ENCODE measurements around the gene MCHR2. TPM values are rescaled to one million over a fixed set of nuclear protein-coding genes. Genes with fewer than 3 reads are reported as not detected.

MCHR2 gene
- total and polyA plus RNA-seq, 5 donors: not detected

GRCh38 chr6:99980741-99981140 is 13.3 kb downstream of the MCHR2 start:
- Histone ChIP-seq H3K9me3 (ENCODE audit: control insufficient read depth, low read length) (no peaks in the 10 kb centered on the region), H3K4me3 (ENCODE audit: low read length) (no peak overlapping the region), H3K27me3 (ENCODE audit: control insufficient read depth, insufficient read depth) (no peaks in the 10 kb centered on the region), H3K4me1 (ENCODE audit: control insufficient read depth, insufficient read depth, low read length) (no peaks in the 10 kb centered on the region), H3K27ac (ENCODE audit: low read length) (no peak overlapping the region)
- no peak for ATAC-seq
- DNase-seq: no peak
- intact Hi-C loops (cut with DNase I): no loop called here

GRCh38 chr6:99979953-99980352 is 14.1 kb downstream of the MCHR2 start:
- no peak overlapping the region for H3K27ac ChIP-seq (ENCODE audit: low read length)
- no peaks in the 10 kb centered on the region for H3K4me1 ChIP-seq (ENCODE audit: control insufficient read depth, insufficient read depth, low read length)
- ATAC-seq (no peak), DNase-seq (no peak)
- intact Hi-C loops (cut with DNase I): no loop called here
- WGBS: 57% methylated on average over 1 of the region's 1 CpG
- H3K9me3 ChIP-seq (ENCODE audit: control insufficient read depth, low read length): no peaks in the 10 kb centered on the region
- no peak overlapping the region for H3K4me3 ChIP-seq (ENCODE audit: low read length)
- H3K27me3 ChIP-seq (ENCODE audit: control insufficient read depth, insufficient read depth): no peaks in the 10 kb centered on the region

- intact Hi-C loops (cut with DNase I): no loop called here
Measured at GRCh38 chr6:99967052-99967451, 27.0 kb downstream of the MCHR2 start.

GRCh38 chr6:99960027-99960426 is 34.0 kb downstream of the MCHR2 start:
- intact Hi-C loops (cut with DNase I): no loop called here
- ATAC-seq: no peak
- H3K27ac ChIP-seq (ENCODE audit: low read length): no peak overlapping the region
- H3K27me3 ChIP-seq (ENCODE audit: control insufficient read depth, insufficient read depth): no peaks in the 10 kb centered on the region
- no peaks in the 10 kb centered on the region for H3K4me1 ChIP-seq (ENCODE audit: control insufficient read depth, insufficient read depth, low read length)
- 78% methylated on average over 1 of the region's 1 CpG for WGBS
- no peaks in the 10 kb centered on the region for H3K9me3 ChIP-seq (ENCODE audit: control insufficient read depth, low read length)
- no peak for DNase-seq
- H3K4me3 ChIP-seq (ENCODE audit: low read length): no peak overlapping the region

More at GRCh38 chr6:99967052-99967451, 27.0 kb downstream of the MCHR2 start:
- DNase-seq (no peak), ATAC-seq (no peak)
- Histone ChIP-seq H3K27me3 (ENCODE audit: control insufficient read depth, insufficient read depth) (no peaks in the 10 kb centered on the region), H3K4me1 (ENCODE audit: control insufficient read depth, insufficient read depth, low read length) (no peaks in the 10 kb centered on the region), H3K9me3 (ENCODE audit: control insufficient read depth, low read length) (no peaks in the 10 kb centered on the region), H3K4me3 (ENCODE audit: low read length) (no peak overlapping the region), H3K27ac (ENCODE audit: low read length) (no peak overlapping the region)

GRCh38 chr6:99951016-99951805 is 42.8 kb downstream of the MCHR2 start:
- ATAC-seq (no peak), DNase-seq (no peak)
- intact Hi-C loops (cut with DNase I): no loop called here
- Histone ChIP-seq H3K9me3 (ENCODE audit: control insufficient read depth, low read length) (no peaks in the 10 kb centered on the region), H3K4me1 (ENCODE audit: control insufficient read depth, insufficient read depth, low read length) (no peaks in the 10 kb centered on the region), H3K4me3 (ENCODE audit: low read length) (no peak overlapping the region), H3K27ac (ENCODE audit: low read length) (no peak overlapping the region), H3K27me3 (ENCODE audit: control insufficient read depth, insufficient read depth) (no peaks in the 10 kb centered on the region)
- 71% methylated on average over 5 of the region's 5 CpGs for WGBS

GRCh38 chr6:99946005-99946404 is 48.0 kb downstream of the MCHR2 start:
- intact Hi-C loops (cut with DNase I): no loop called here
- ATAC-seq (no peak), DNase-seq (no peak)
- no peaks in the 10 kb centered on the region for H3K27me3 ChIP-seq (ENCODE audit: control insufficient read depth, insufficient read depth)
- H3K4me1 ChIP-seq (ENCODE audit: control insufficient read depth, insufficient read depth, low read length): no peaks in the 10 kb centered on the region
- no peak overlapping the region for H3K27ac ChIP-seq (ENCODE audit: low read length)
- H3K4me3 ChIP-seq (ENCODE audit: low read length): no peak overlapping the region
- 66% methylated on average over 2 of the region's 2 CpGs for WGBS
- H3K9me3 ChIP-seq (ENCODE audit: control insufficient read depth, low read length): no peaks in the 10 kb centered on the region

- Histone ChIP-seq H3K4me3 (ENCODE audit: low read length) (no peak overlapping the region), H3K27ac (ENCODE audit: low read length) (no peak overlapping the region), H3K4me1 (ENCODE audit: control insufficient read depth, insufficient read depth, low read length) (no peaks in the 10 kb centered on the region), H3K27me3 (ENCODE audit: control insufficient read depth, insufficient read depth) (no peaks in the 10 kb centered on the region), H3K9me3 (ENCODE audit: control insufficient read depth, low read length) (no peaks in the 10 kb centered on the region)
- intact Hi-C loops (cut with DNase I): no loop called here
- ATAC-seq: no peak
- no peak for DNase-seq
Measured at GRCh38 chr6:99943846-99944245, 50.2 kb downstream of the MCHR2 start.

- ATAC-seq (no peak), DNase-seq (no peak)
Measured at GRCh38 chr6:99940582-99940981, 53.4 kb downstream of the MCHR2 start.

GRCh38 chr6:99933129-99933528 is 60.9 kb downstream of the MCHR2 start:
- intact Hi-C loops (cut with DNase I): no loop called here
- DNase-seq (no peak), ATAC-seq (no peak)
- no peaks in the 10 kb centered on the region for H3K27me3 ChIP-seq (ENCODE audit: control insufficient read depth, insufficient read depth)
- H3K9me3 ChIP-seq (ENCODE audit: control insufficient read depth, low read length): no peaks in the 10 kb centered on the region
- H3K4me3 ChIP-seq (ENCODE audit: low read length): no peak overlapping the region
- no peak overlapping the region for H3K27ac ChIP-seq (ENCODE audit: low read length)
- no peaks in the 10 kb centered on the region for H3K4me1 ChIP-seq (ENCODE audit: control insufficient read depth, insufficient read depth, low read length)

More at GRCh38 chr6:99940582-99940981, 53.4 kb downstream of the MCHR2 start:
- no peak overlapping the region for H3K27ac ChIP-seq (ENCODE audit: low read length)
- 65% methylated on average over 2 of the region's 2 CpGs for WGBS
- no peaks in the 10 kb centered on the region for H3K4me1 ChIP-seq (ENCODE audit: control insufficient read depth, insufficient read depth, low read length)
- no peak overlapping the region for H3K4me3 ChIP-seq (ENCODE audit: low read length)
- intact Hi-C loops (cut with DNase I): no loop called here
- H3K9me3 ChIP-seq (ENCODE audit: control insufficient read depth, low read length): no peaks in the 10 kb centered on the region
- H3K27me3 ChIP-seq (ENCODE audit: control insufficient read depth, insufficient read depth): no peaks in the 10 kb centered on the region

- WGBS: 49% methylated on average over 4 of the region's 4 CpGs
- Histone ChIP-seq H3K27me3 (ENCODE audit: control insufficient read depth, insufficient read depth) (no peaks in the 10 kb centered on the region), H3K4me1 (ENCODE audit: control insufficient read depth, insufficient read depth, low read length) (no peaks in the 10 kb centered on the region), H3K9me3 (ENCODE audit: control insufficient read depth, low read length) (no peaks in the 10 kb centered on the region), H3K27ac (ENCODE audit: low read length) (no peak overlapping the region), H3K4me3 (ENCODE audit: low read length) (no peak overlapping the region)
- ATAC-seq: no peak
- no peak for DNase-seq
- intact Hi-C loops (cut with DNase I): no loop called here
Measured at GRCh38 chr6:99912657-99913056, 81.4 kb downstream of the MCHR2 start.

- intact Hi-C loops (cut with DNase I): no loop called here
- Histone ChIP-seq H3K9me3 (ENCODE audit: control insufficient read depth, low read length) (no peaks in the 10 kb centered on the region), H3K4me1 (ENCODE audit: control insufficient read depth, insufficient read depth, low read length) (no peaks in the 10 kb centered on the region), H3K27ac (ENCODE audit: low read length) (no peak overlapping the region), H3K27me3 (ENCODE audit: control insufficient read depth, insufficient read depth) (no peaks in the 10 kb centered on the region), H3K4me3 (ENCODE audit: low read length) (no peak overlapping the region)
- ATAC-seq: no peak
- WGBS: 40% methylated on average over 4 of the region's 4 CpGs
- no peak for DNase-seq
Measured at GRCh38 chr6:99905209-99906106, 88.6 kb downstream of the MCHR2 start.
